Parathyroid adenoma (tissue), 2 donors: ENCODE measurements around the gene HACD1.
"Not testable (repeated sequence)": the region's sequence is repeated elsewhere in the genome, so short reads cannot be mapped to it uniquely, and the experiment has no call there.

Experiments
- H2AFZ ChIP-seq: fragments of 300-600 bp; sonication (generic); one replicate; pipeline ENCODE4 v1.7.0; 2017; ENCODE audit warnings: antibody characterized with exemption, mild to moderate bottlenecking
- H3K27ac ChIP-seq: fragments of 300-600 bp; sonication (generic); one replicate; pipeline ENCODE4 v1.7.0; 2017
- H3K27me3 ChIP-seq: fragments of 300-600 bp; sonication (generic); one replicate; pipeline ENCODE4 v1.7.0; 2017; ENCODE audit warnings: low read length; ENCODE audit not compliant: control insufficient read depth, insufficient read depth
- H3K36me3 ChIP-seq: fragments of 300-600 bp; sonication (generic); one replicate; pipeline ENCODE4 v1.7.0; 2017; ENCODE audit warnings: low read length; ENCODE audit not compliant: control insufficient read depth, insufficient read depth
- H3K4me1 ChIP-seq: fragments of 300-600 bp; sonication (generic); one replicate; pipeline ENCODE4 v1.7.0; 2017; ENCODE audit warnings: control low read depth
- H3K4me2 ChIP-seq: fragments of 300-600 bp; sonication (generic); one replicate; pipeline ENCODE4 v1.7.0; 2017; ENCODE audit warnings: low read length
- H3K4me3 ChIP-seq: fragments of 300-600 bp; sonication (generic); one replicate; pipeline ENCODE4 v1.7.0; 2017; ENCODE audit warnings: low read depth, low read length
- H3K79me2 ChIP-seq: fragments of 300-600 bp; sonication (generic); one replicate; pipeline ENCODE4 v1.7.0; 2017; ENCODE audit warnings: control low read depth
- H3K9ac ChIP-seq: fragments of 300-600 bp; sonication (generic); one replicate; pipeline ENCODE4 v1.7.0; 2017; ENCODE audit warnings: mild to moderate bottlenecking
- H3K9me3 ChIP-seq: fragments of 300-600 bp; sonication (generic); one replicate; pipeline ENCODE4 v1.7.0; 2017; ENCODE audit warnings: low read length; ENCODE audit not compliant: control insufficient read depth
- CTCF ChIP-seq: fragments of 300-600 bp; sonication (generic); IDR thresholded peaks from one replicate; pipeline ENCODE4 v1.7.0; 2017; ENCODE audit warnings: antibody characterized with exemption, mild to moderate bottlenecking
- donor health status: primary hyperparathyroidism.

The HACD1 gene

GRCh38 chr10:17637869-17638268 is 20.7 kb upstream of the HACD1 start:
- H3K4me2 ChIP-seq: no peak overlapping the region
- no peaks in the 10 kb centered on the region for H3K27me3 ChIP-seq
- no peak for TF ChIP-seq CTCF
- H3K4me1 ChIP-seq: no peaks in the 10 kb centered on the region
- H2AFZ ChIP-seq: no peak overlapping the region
- H3K36me3 ChIP-seq: no peaks in the 10 kb centered on the region
- no peaks in the 10 kb centered on the region for H3K9me3 ChIP-seq
- H3K4me3 ChIP-seq: no peak overlapping the region
- no peak overlapping the region for H3K27ac ChIP-seq
- H3K79me2 ChIP-seq: no peaks in the 10 kb centered on the region
- H3K9ac ChIP-seq: no peak overlapping the region

- no peaks in the 10 kb centered on the region for H3K27me3 ChIP-seq
Observed at GRCh38 chr10:17633353-17633752, 16.2 kb upstream of the HACD1 start.

GRCh38 chr10:17632590-17632989 is 15.4 kb upstream of the HACD1 start:
- H3K79me2 ChIP-seq, H3K4me2 ChIP-seq, H3K4me3 ChIP-seq, H3K27ac ChIP-seq, H3K4me1 ChIP-seq, H3K27me3 ChIP-seq, H3K9me3 ChIP-seq, H3K36me3 ChIP-seq, H3K9ac ChIP-seq, H2AFZ ChIP-seq: not testable (repeated sequence)

More at GRCh38 chr10:17633353-17633752, 16.2 kb upstream of the HACD1 start:
- H3K9ac ChIP-seq: no peak overlapping the region
- H3K4me2 ChIP-seq: no peak overlapping the region
- no peak for TF ChIP-seq CTCF
- H2AFZ ChIP-seq: no peak overlapping the region
- no peak overlapping the region for H3K27ac ChIP-seq
- no peaks in the 10 kb centered on the region for H3K4me1 ChIP-seq
- no peak overlapping the region for H3K4me3 ChIP-seq
- no peaks in the 10 kb centered on the region for H3K36me3 ChIP-seq
- H3K9me3 ChIP-seq: no peaks in the 10 kb centered on the region
- no peaks in the 10 kb centered on the region for H3K79me2 ChIP-seq

- H3K4me1 ChIP-seq: no peaks in the 10 kb centered on the region
- no peaks in the 10 kb centered on the region for H3K79me2 ChIP-seq
- H2AFZ ChIP-seq: no peak overlapping the region
- no peak overlapping the region for H3K4me3 ChIP-seq
- no peaks in the 10 kb centered on the region for H3K27me3 ChIP-seq
- no peak overlapping the region for H3K27ac ChIP-seq
- H3K4me2 ChIP-seq: no peak overlapping the region
- H3K9me3 ChIP-seq: no peaks in the 10 kb centered on the region
- no peak overlapping the region for H3K9ac ChIP-seq
- no peak for TF ChIP-seq CTCF
- H3K36me3 ChIP-seq: no peaks in the 10 kb centered on the region
Observed at GRCh38 chr10:17626656-17627055, 9.5 kb upstream of the HACD1 start.

- no peaks in the 10 kb centered on the region for H3K27me3 ChIP-seq
- no peak for TF ChIP-seq CTCF
- no peak overlapping the region for H3K9ac ChIP-seq
- no peaks in the 10 kb centered on the region for H3K79me2 ChIP-seq
- no peak overlapping the region for H3K4me3 ChIP-seq
- H2AFZ ChIP-seq: no peak overlapping the region
- H3K36me3 ChIP-seq: no peaks in the 10 kb centered on the region
- H3K9me3 ChIP-seq: no peaks in the 10 kb centered on the region
- H3K4me1 ChIP-seq: no peaks in the 10 kb centered on the region
- H3K27ac ChIP-seq: no peak overlapping the region
- no peak overlapping the region for H3K4me2 ChIP-seq
Observed at GRCh38 chr10:17624996-17625395, 7.8 kb upstream of the HACD1 start.
